GM18507 (cell line): Measurements from ENCODE around the gene FAM25G.

ENCODE experiments used
- DNase-seq: peaks from one replicate; pipeline ENCODE4 v3.0.0; 2011; ENCODE audit warnings: low read depth; ENCODE audit not compliant: insufficient read length; ENCODE audit errors: extremely low spot score
- FAIRE-seq: peaks from 2 replicates; lab custom pipeline; 2011; peaks lifted over from hg19 to GRCh38; lab: Jason Lieb, UNC

Gene FAM25G

GRCh38 chr10:47451273-47451997, 40.1 kb downstream of the FAM25G start:
- no peak for FAIRE-seq
- no peak for DNase-seq

DNA sequence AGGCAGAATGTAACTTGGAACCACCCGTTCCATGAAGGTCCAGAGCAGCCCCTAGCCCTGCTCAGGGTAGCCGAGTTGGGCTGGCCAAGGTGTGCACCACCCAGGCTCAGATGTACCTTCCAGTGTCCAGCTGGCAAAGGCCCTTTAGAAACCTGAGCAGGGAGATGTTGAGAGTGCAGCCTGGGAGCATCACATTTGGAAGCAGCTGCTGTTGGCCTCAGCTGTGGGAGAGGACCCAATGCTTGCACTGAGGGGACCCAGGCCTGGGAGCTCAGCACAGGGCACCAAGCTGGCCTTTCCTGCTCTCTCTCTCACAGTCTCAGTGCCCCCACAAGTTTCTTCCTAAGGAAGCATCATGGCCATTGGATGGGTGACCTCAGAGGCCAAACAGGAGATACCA, 41.1 kb downstream of the FAM25G start:
- FAIRE-seq (no peak), DNase-seq (no peak)

GRCh38 chr10:47449979-47450378, 41.5 kb downstream of the FAM25G start:
- FAIRE-seq (no peak), DNase-seq (no peak)

- FAIRE-seq, result no peak
Observed at GRCh38 chr10:47449102-47449978, 42.2 kb downstream of the FAM25G start.

GRCh38 chr10:47447705-47448104, 43.8 kb downstream of the FAM25G start:
- FAIRE-seq, result no peak

More at GRCh38 chr10:47449102-47449978, 42.2 kb downstream of the FAM25G start:
- no peak for DNase-seq

DNA sequence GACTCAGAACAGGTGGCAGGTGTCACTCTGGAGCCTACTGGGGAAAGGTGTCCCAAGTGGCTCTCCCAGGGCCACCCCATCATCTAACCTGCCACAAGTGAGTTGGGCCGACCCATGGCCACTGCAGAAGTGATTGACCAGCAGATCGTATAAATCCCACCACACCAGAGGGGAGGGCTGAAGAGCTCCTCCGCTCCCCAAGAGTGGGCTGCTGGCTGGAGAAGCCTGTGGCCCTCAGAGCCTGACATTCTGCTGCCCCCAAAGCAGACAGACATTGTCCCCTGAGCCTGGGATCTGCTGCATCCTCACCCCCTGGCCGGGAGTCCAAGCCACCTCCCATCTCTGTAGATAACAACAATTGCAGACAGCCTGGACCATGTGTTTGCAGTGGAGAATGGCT, 44.3 kb downstream of the FAM25G start:
- FAIRE-seq (no peak), DNase-seq (no peak)

More at GRCh38 chr10:47447705-47448104, 43.8 kb downstream of the FAM25G start:
- DNase-seq, result no peak

DNA sequence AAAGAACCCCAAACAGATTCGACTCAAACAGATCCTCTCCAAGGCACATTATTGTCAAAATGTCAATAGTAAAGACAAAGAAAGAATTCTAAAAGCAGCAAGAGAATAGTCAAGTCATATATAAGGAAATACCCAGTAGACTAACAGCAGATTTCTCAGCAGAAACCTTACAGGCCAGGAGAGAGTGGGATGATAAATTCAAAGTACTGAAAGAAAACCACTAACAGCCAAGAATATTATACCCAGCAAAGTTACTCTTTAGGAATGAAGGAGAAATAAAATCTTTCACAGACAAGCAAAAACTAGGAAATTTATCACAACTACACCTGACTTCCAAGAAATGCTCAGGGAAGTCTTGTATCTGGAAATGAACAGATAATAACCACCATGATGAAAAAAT, 45.8 kb downstream of the FAM25G start:
- FAIRE-seq, result no peak

GRCh38 chr10:47444047-47444446, 47.5 kb downstream of the FAM25G start:
- DNase-seq (no peak), FAIRE-seq (no peak)

More for the DNA sequence above, 45.8 kb downstream of the FAM25G start:
- no peak for DNase-seq

- FAIRE-seq (no peak), DNase-seq (no peak)
Observed at GRCh38 chr10:47443145-47443544, 48.4 kb downstream of the FAM25G start.

DNA sequence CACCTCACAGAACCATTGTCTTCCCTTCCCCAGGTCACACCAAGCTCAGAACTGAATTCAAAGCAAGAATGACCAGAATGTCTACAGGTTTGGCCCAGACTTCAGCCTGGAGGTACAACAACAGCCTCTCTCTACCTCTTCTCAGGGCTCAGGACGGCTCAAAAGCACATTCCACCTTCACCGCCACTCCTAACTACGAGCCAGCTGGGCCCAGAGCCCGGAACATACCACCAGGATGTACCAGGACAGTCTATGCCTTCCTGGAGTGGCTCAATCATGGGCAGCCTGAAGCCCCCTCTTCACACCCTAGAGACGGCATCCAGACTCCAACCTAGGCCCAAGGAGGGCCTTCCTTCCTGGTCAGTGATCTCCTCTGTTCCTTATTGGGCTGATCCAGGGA, 49.1 kb downstream of the FAM25G start:
- FAIRE-seq (no peak), DNase-seq (no peak)

GRCh38 chr10:47441938-47442337, 49.6 kb downstream of the FAM25G start:
- DNase-seq (no peak), FAIRE-seq (no peak)

DNA sequence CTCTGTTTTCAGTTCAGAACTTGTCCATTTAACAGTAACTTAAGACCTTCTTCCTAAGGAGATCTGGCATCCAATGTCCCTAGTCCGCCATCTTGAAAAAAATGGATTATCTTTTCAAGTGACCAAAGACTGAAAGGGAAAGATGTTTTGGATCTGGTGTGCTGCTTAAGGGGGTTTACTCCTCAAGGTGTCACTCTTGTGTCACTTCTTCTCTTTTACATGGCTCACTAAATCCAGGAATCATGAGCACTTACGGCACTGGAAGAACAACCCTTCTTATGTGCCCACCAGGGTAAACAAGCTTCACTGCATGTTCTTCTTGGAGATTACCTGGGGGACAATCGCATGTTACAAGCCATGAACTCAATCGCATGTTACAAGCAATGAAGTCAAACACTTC, 51.3 kb downstream of the FAM25G start:
- FAIRE-seq, result no peak
- DNase-seq, result no peak

DNA sequence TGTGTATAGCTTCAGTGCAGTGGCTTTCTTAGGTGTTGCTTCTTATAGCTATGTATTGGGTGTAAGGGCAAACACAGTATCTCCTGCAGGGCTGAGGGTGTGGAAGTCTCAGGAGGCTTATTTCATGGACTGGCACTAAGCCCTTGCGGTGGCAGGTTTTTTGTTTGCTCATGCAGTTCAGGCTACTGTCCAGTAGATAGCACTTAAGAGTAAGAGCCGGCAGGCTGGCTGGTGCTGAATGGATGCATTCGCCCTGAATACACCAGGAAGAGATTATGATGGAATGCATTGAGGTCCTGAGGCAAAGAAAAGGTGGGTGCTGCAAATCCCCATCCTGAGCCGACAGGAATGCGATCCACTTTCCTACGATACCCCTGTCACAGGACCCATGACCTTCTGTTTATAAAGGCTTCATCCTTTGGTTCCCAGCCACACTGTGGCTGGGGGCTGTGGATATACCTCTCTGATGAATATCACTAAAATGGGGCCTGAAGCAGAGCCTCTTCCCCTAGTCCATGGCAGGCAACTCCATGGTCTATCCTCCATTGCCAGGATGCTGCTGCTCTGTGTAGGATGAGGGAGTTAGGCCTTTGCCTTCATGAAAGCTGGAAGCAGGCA, 52.5 kb downstream of the FAM25G start:
- FAIRE-seq, result no peak
- no peak for DNase-seq
